ENCODE results near the gene CORO2A. TPM values are rescaled to one million over a fixed set of nuclear protein-coding genes. Genes with fewer than 3 reads are reported as not detected.

Gene CORO2A
- total and polyA plus RNA-seq, 2 of the 8 experiments (the other 6 are each of a cell fraction or from before 2014, with no cell fraction given), result 13.7 to 27.9 TPM

DNA sequence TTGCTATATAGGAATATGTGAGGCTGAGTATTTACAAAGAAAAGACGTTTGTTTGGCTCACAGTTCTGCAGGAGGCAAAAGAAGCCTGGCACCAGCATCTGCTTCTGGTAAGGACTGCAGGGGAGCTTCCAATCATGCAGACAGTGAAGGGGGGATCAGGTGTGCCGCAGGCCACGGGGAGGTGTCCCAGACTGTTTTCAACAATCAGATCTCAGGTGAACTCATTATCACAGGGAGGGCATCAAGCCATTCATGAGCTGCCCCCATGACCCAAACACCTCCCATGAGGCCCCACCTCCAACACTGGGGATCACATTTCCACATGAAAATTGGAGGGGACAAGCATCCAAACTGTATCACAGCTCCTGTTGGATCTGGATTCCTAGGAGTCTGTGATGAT, 43.0 kb downstream of the CORO2A start:
- POLR2A ChIA-PET (ENCODE audit: partially characterized antibody), result interaction anchor here (1.0 kb wide), 1 partner anchor 8 kb away, joined by 3 read pairs; no protein-coding TSS in a partner anchor
- WGBS, 2 experiments (ENCODE audit: extremely low coverage in 1 of 2, insufficient coverage in 1 of 2, insufficient read length in 1 of 2, insufficient replicate concordance in 2 of 2, low coverage in 1 of 2, low lambda C conversion rate in 2 of 2, missing lambda C conversion rate in 1 of 2), result 84% methylated on average over 3 of the region's 3 CpGs; no CpG with 5 or more reads in 1 of the 2 experiments
- no peak for TF ChIP-seq TCF12 (IDR thresholded peaks at IDR 0.05; ENCODE audit: low read depth, low read length)

More for the DNA sequence above, 43.0 kb downstream of the CORO2A start:
- H2BK20ac ChIP-seq (ENCODE audit: low read length), result no peak overlapping the region
- CTCF ChIA-PET (ENCODE audit: partially characterized antibody), result interaction anchor here (0.8 to 1.6 kb wide), 11 partner anchors 8 to 421 kb away, joined by 3 to 5 read pairs (median 3); partner anchors contain the start of gene CORO2A
- no peak overlapping the region for H2BK12ac ChIP-seq (ENCODE audit: low read depth, low read length)
- peaks cover 0 to 3% (median 0%) of the 10 kb centered on the region in 4 experiments; a peak in 2 of 7 replicates for H3K4me1 ChIP-seq (replicated peaks in 1 of 4; ENCODE audit: control insufficient read depth in 3 of 4, insufficient read depth in 4 of 4, low read length in 3 of 4)
- H4K8ac ChIP-seq (ENCODE audit: extremely low read depth, insufficient read depth, low read length), result no peak overlapping the region
- DNase-seq (ENCODE audit: low read depth in 1 of 2, low spot score in 2 of 2) (no peak), FAIRE-seq (no peak)
- H3K79me2 ChIP-seq (ENCODE audit: control insufficient read depth in 1 of 2, insufficient read depth in 2 of 2, low read length in 2 of 2), result no peaks in the 10 kb centered on the region
- no peak overlapping the region for H2AK5ac ChIP-seq (ENCODE audit: low read depth, low read length)
- no peak overlapping the region for H3K23ac ChIP-seq (ENCODE audit: insufficient read length)
- no peak overlapping the region for H4K5ac ChIP-seq (ENCODE audit: insufficient read length, low read depth, low read length)
- H2AFZ ChIP-seq (ENCODE audit: low read length), result no peak overlapping the region
- H3K18ac ChIP-seq (ENCODE audit: extremely low read depth, low read length), result no peak overlapping the region
- no peak overlapping the region for H2BK5ac ChIP-seq (ENCODE audit: low read depth, low read length)
- H3K9me3 ChIP-seq (ENCODE audit: insufficient read depth in 2 of 2, low read depth in 1 of 2, low read length in 1 of 2), result no peaks in the 10 kb centered on the region
- H3K27me3 ChIP-seq (replicated peaks in 1 of 4; ENCODE audit: control insufficient read depth in 3 of 4, extremely low read depth in 1 of 4, insufficient read depth in 3 of 4, low read length in 3 of 4), result no peaks in the 10 kb centered on the region
- H2BK15ac ChIP-seq (ENCODE audit: low read length), result no peak overlapping the region
- no peak overlapping the region for H4K91ac ChIP-seq (replicated peaks; ENCODE audit: insufficient read length, low read length)
- no peaks in the 10 kb centered on the region; the same call in 1 of the 2 replicates for H3K79me1 ChIP-seq (ENCODE audit: low read depth, low read length)
- no peak overlapping the region for H3K27ac ChIP-seq (ENCODE audit: low read depth, low read length)
- H3K14ac ChIP-seq (ENCODE audit: insufficient read length), result no peak overlapping the region
- H3K36me3 ChIP-seq (ENCODE audit: control insufficient read depth in 2 of 4, insufficient read depth in 4 of 4, low read length in 3 of 4), result no peaks in the 10 kb centered on the region
- no peak overlapping the region for H3K4ac ChIP-seq (replicated peaks; ENCODE audit: insufficient read length, low read depth, low read length)
- H3K23me2 ChIP-seq (ENCODE audit: low read depth, low read length), result no peaks in the 10 kb centered on the region
- H2BK120ac ChIP-seq (replicated peaks; ENCODE audit: low read depth, low read length), result no peak overlapping the region
- no peak overlapping the region for H3K9ac ChIP-seq (replicated peaks in 1 of 4; ENCODE audit: extremely low read depth in 1 of 4, low read depth in 3 of 4, low read length in 3 of 4)
- no peak overlapping the region for H3K56ac ChIP-seq (replicated peaks; ENCODE audit: insufficient read length, low read depth, low read length)
- H3K4me3 ChIP-seq (ENCODE audit: extremely low read depth in 1 of 4, insufficient read depth in 2 of 4, low read depth in 3 of 4, low read length in 4 of 4), result no peak overlapping the region
- H3K4me2 ChIP-seq (ENCODE audit: insufficient read depth in 1 of 2, low read depth in 2 of 2, low read length in 2 of 2), result no peak overlapping the region
- H4K20me1 ChIP-seq (replicated peaks in 1 of 2; ENCODE audit: control insufficient read depth in 1 of 2, insufficient read depth in 2 of 2, low read length in 2 of 2), result peaks cover 0 to 1% of the 10 kb centered on the region in 2 experiments
